Lung microvascular endothelial cell (primary cell): ENCODE results near the gene MARCHF4. TPM values are rescaled to one million over a fixed set of nuclear protein-coding genes. Genes with fewer than 3 reads are reported as not detected.
A peak's percentile ranks its signal among the peaks of the same experiment; 100 is the strongest.

Experiments
- DNase-seq, 2 donors: peaks; one replicate each; pipeline versions ENCODE4 v3.0.0 to v3.0.0-alpha.2; 2010; ENCODE audit warnings: low read depth in 2 of 2
- total RNA-seq: library from RNA; depleted of rRNA; stranded (reverse); fragments of >200 nt; gene quantifications from 2 replicates; pipeline ENCODE4 v1.2.1, GENCODE V29; 2014

The MARCHF4 gene, protein sequence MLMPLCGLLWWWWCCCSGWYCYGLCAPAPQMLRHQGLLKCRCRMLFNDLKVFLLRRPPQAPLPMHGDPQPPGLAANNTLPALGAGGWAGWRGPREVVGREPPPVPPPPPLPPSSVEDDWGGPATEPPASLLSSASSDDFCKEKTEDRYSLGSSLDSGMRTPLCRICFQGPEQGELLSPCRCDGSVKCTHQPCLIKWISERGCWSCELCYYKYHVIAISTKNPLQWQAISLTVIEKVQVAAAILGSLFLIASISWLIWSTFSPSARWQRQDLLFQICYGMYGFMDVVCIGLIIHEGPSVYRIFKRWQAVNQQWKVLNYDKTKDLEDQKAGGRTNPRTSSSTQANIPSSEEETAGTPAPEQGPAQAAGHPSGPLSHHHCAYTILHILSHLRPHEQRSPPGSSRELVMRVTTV
- 0.20 and 0.22 TPM in 2 replicates for total RNA-seq

DNA sequence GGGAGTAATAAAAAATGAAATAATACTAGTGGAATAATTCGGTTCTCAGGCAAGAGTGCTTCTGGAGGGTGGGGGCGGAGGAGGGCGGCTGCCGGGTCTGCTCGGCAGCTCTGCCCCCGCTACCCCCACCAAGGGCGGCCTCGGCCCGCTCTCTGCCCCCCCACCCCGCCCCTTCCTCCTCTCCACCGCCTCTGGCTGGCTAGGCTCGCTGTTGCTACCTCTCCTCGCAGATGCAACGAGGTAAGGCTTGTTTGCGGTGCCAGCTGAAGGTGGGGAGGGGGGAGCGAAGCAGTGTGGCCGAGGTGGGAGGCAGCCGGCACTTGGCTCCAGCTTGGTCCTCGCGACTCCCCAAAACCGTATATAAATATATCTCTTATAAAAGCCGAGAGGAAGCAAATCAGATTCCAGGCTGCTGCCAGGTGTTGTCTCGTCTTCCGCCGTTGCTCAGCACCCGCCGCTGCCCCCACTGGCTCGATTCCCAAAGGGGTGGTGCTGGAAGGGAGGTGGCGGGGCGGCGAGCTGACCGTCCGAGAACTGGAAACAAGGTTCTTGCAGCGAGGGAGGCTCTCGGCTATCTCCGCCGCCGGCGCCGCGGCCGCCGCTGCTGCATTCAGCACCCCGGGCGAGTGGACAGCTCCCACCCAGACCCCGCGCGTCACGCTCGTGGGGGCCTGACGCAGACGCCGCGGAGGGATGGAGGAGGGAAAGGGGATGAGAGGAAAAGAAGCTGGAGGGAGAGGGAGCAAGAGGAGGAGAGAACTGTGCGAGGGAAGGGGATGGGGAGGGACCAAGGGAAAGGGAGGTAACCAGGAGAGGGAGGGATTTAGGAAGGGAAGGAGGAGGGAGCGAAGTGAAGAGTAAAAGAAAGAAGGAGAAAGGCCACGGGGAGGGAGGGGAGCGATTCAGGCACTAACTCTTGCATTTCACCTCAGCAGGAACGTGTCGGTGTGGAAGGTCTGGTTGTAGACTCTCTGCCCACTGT is at the start of gene MARCHF4:
Gene MARCHF4, minus strand, starts transcription at position 763 of the 982 bp plus-strand sequence. CDS start 2,223 bp downstream, outside the sequence.
- peak; percentile 72 to 90 for DNase-seq

DNA sequence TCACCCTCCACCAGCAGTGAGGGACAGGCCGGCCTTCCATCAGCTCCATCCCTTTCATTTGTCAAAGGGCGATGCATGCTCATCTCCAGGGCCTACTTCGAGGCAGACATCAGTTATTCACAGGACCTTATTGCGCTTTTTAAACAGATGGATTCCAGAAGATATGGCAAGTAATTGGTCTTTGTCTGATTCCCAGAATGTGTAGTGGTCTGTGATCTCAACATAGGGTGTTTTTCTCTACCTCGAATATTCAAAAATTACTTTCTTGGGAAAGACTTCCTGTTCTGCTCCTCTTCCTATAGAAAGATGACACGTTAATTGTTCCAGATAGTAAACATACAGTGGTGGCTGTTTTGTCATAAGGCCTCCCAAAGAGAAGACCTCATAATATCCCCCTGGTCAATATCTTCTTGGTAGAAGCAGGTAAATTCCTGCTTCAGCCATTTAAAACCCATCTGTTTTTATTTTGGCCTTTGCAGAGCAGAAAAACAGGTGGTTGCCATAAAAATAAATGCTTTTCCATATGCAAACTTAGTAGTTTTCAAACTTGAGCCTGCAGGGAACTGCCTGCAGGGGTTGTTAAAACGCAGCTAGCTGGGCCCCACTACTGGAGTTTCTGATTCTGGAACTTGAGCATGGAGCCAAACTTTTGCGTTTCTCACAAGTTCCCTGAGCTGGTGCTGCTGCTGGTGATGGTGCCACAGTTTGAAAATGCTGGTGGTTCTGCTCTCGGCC is 48.3 kb upstream of the MARCHF4 start:
- DNase-seq = no peak

DNA sequence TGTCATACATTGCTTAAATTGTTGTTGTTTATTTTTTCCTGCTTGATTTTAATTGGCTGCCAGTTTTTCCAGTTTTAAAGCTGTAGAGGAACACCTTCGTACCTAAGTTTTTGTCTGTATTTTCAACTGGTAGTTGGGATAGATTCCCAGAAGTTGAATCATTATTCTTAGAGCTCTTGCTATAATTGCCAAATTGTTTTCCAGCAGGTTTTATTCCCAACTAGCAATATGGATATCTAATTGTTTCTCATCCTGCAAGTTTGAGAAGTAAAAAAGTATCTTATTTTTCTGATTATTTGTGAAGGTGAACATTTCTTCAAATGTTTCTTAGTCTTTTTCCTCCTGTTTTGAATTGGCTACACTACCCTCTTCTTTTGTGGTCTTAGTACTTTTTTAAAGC is 46.7 kb upstream of the MARCHF4 start:
- no peak for DNase-seq

DNA sequence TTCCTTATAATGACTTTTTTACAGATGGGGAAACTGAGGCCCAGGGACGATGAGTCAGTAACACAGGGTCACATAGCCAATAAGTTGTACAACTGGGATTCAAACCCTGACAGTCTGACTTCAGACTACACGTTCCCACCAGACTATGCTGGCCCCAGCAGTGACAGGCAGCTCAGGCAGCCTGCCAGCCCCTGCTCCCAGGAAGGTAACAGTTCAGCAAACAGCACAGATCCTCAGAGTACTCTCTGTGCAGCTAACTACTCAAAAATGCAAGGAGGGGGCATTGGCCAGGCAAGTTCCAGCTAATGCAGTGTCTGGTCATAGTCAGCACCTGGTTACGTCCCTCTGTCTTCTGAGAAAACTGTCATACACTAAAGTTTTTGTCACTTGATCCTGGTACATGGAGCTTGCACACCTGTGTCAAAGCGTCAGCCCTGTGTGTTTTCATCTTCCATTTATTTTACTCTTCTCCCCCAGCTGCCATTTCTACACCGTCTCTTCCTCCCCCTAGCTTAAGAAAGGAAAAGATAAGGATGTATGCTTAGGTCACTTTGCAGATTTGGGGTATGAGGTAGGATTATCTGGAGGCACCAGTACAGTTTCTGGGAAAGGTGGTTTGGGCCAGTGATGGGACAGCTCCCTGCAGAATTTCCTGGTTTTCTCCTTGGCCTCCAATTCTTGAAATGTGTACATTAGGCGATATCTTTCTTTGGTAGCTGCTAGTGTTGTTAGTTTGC is 44.5 kb upstream of the MARCHF4 start:
- DNase-seq = no peak

DNA sequence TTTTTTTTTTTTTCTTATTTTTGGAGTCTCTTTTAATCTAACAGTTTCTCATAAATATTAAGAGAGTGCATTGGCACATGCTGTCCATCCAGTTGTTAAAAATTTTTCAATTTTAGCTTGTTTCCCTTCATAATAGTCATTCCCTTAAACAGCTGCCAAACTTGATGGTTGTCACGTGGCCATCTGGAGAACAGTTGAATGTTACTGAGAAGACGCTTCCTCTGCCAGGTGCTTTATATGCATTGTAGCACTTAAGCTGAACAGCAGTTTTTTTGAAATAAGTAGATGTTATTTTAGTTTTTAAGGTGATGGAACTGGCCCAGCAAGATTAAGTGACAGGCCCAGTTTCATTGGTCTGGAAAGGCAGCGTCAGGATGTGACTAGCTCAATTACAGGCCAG is 43.3 kb upstream of the MARCHF4 start:
- DNase-seq = no peak

DNA sequence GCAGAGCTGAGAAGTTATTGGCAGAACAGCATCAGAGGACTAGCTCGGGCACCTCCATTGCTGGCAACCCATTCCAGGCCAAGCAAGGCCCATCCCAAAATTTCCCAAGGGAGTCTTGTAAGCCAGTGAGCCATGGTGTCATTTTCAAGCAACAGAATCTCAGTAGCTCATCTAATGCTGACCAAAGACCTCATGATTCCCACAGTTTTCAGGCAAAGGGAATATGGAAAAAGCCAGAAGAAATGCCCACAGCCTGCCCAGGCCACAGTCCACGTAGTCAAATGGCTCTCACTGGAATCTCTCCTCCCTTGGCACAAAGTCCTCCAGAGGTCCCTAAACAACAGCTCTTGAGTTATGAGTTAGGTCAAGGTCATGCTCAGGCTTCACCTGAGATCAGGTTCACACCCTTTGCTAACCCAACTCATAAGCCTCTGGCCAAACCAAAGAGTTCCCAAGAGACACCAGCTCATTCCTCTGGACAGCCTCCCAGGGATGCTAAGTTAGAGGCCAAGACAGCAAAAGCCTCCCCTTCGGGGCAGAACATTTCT is 42.6 kb upstream of the MARCHF4 start:
- no peak for DNase-seq

DNA sequence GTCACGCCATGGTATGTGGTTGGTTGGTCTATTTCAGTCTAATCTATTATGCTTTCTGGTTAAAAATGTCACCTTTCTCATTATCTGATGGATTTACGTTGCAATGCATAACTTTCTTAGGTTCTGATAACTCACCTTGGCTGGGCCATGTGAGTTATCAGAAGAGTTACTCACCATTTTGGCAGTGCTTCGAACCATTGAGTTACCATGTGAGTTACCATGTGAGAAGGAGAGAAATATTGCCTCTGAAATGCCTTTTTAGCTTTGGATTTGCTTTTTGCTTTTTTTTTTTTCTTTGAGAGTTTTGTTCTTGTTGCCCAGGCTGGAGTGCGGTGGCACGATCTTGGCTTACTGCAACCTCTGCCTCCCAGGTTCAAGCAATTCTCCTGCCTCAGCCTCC is 41.6 kb upstream of the MARCHF4 start:
- DNase-seq = no peak

DNA sequence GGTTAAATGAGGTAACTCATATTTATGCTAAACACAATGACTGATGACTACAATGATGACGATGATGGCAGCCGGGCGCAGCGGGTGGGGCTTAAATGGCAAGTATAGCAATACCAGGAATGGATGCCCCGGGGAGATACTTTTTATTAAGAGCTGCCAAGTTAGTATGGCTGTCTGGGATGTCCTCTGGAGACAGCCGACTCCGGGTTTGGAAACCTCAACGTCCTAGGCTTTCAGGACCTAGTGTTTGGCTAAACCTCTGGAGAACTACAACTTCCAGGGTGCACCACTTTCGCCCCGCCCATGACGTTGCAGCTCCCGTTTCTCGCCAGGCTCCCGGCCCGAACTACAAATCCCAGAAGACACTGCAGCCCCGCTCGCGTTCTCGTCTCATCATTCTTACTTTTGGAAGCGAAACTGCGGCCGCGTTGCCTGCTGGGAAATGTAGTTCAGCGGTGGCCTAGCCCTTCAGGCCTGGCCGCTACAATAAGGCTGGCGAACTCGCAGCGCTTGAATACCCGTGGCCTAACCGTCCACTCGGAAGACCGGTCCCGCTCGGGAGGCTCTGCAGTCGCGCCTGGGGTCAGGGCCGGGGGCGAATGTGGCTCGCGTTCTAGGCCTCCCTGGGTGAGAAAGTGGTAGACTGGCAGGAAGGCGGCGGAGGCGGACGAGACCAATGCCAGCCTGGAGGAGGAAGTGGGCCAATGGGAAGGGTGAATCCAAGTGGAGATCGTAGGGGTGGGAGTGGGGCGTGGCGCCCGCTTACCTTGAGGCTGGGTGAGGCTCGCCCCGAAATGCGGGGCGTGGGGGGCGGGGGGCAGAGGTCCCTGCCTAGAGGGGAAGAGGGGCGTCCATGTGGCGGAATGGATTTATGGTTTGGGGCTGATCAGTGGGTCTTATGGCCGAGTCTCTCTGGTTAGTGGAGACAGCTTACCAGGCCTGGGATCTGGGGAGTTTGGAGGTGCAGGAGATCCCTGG is 40.0 kb upstream of the MARCHF4 start, which contains the start of gene SMARCAL1:
Gene SMARCAL1, plus strand, starts transcription at position 463 of the 978 bp plus-strand sequence. CDS start 2,221 bp downstream, outside the sequence.
- DNase-seq = peak; percentile 98 to 99

DNA sequence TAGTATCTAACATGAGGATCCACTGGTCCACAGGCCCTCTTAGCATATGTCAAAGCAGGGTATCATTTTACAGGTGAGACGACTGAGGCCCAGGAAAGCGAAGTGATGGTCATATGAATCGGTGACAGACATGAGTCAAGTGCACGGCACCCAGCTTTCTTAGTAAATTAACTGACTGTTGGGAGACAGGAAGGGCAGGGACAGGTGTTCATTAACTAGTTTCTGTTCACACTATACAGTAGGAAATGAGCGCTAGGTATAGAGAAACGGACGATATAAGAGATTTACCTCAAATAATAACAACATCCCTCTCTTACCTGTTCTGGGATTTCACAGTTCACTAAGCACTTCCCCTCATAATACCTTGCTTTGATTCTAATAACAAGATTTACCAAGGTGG is 38.3 kb upstream of the MARCHF4 start:
- DNase-seq = no peak

DNA sequence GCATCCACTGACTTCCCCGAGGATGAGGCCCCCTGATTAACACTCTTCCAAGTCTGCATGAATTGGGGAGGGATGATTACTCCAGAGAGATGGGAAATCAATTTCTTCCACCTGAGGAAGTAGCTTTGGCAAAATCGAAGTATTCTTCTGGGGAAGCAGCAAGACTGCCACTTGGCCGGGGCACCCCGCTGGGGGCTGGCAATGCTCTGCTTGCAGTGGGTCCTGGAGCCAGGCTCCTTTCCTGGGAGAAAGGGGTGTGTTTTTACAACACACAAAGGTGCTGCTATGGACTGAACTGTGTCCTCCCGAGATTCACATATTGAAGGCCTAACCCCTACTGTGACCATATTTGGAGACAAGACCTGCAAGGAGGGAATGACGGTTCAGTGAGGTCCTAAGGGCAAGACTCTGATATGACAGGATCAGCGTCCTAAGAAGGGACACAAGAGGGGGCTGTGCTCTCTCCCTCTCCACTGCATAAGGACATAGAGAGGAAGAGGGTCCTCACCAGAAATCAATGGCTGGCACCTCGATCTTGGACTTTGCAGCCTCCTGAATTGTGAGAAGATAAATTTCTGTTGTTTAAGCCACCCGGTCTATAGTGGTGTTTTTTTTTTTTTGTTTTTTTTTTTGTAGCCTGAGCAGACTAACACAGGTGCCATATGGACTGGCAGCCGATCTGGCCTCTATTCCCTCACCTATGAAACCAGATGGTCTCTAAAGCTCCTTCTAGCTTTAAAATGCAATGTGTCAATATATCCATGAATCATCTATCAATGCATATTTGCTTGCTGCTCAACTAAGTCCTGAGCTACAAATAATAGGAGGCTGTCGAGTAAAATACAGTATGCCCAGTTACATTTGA is 36.4 kb upstream of the MARCHF4 start:
- no peak for DNase-seq

DNA sequence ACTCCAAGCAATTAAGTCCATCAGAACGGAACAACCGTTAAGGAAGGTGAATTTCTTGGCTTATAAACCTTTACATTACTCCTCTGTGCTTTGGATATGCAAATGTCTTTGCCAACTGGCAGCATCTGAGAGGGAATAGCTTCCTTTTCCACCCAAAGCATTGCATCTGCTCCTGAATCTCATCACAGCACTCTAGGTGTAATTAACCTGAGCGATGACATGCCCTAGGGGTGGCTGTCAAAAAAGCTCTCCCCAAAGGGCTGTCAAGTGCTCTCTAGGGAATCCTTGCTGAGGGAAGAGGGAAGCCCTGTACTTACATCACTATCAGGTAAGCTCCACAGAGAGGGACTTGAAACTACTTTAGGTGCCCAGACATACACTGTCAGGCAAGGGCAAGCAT is 34.5 kb upstream of the MARCHF4 start:
- no peak for DNase-seq

DNA sequence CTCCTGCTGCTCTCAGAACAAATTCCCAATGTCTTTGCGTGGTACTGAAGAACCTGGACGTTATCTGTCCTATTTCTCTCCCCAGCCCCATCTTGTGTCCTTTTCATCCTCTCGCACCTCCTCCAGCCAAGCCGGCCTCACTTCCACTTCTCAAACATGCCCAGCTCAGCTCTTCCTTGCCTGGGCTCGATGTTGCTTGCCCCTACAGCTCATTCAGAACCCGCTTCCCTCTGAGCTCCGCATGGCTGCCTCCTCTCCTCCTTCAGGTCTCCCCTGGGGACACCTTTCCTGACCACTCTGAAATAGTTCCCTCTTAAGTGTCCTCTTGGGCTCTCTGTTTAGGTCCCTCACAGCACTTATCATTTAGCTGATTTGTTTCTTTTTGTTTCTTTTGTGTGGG is 33.3 kb upstream of the MARCHF4 start:
- no peak for DNase-seq

DNA sequence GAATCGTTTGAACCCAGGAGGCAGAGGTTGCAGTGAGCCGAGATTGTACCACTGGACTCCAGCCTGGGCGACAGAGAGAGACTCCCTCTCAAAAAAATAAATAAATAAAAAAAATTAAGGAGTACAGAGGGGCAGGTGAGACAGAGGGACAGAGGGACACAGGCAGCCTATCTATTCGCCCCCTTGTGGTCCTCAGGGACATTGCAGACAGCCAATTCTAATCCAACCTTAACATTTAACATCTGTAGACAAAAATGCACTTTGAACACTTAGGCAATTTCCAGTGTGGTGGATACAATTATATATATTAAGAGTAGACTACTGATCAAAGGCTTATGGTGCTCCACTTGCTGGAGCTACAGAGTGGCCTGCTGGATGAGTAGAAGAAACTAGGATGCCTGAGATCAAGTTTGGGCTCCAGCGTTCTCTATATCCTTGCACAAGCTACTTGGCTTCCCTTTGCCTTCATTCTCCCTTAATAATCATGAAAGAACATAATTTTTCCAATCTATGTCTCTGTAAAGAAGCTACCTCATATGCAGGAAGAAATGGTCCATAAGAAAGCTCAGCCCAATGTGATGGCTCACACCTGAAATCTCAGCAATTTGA is 31.8 kb upstream of the MARCHF4 start:
- peak; percentile 43 to 63 for DNase-seq

DNA sequence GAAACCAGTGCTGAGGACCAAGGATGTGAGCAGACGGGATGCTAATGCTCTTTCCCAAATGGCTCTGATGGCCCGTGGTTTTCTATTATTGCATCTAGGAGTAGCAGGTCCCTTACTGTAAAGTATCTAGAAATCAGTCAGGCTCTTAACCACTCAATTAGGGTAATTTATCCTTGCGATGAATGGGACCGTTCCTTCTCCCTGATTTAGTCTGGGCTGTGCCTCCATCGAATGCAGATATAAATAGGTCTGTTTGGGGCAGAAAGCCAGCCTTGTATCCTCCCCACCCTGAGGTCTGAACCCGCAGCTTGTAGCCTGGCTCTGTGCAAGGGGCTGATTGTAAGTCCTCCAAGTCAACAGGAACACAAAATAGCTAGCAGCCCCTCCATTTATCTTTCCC is 30.5 kb upstream of the MARCHF4 start:
- no peak for DNase-seq

DNA sequence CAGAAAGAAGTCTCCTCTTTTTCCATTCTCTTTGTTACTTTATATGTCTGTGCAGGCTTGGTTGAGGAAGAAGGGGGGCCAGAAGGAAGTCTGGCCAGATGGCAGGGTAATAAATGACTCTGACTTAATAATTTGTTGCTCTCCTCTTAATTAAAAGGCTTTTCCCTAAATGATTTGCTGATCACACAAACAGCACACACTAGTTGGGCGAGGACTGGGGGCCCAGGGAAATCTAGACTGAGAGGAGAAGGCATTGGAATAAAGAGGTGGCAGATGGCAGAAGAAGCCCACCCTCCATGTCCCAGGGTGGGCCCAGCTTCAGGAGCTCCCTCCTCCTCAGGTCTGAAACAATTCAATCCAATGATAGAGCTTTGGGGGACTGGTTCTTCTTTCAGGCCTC is 27.3 kb upstream of the MARCHF4 start:
- DNase-seq = no peak

DNA sequence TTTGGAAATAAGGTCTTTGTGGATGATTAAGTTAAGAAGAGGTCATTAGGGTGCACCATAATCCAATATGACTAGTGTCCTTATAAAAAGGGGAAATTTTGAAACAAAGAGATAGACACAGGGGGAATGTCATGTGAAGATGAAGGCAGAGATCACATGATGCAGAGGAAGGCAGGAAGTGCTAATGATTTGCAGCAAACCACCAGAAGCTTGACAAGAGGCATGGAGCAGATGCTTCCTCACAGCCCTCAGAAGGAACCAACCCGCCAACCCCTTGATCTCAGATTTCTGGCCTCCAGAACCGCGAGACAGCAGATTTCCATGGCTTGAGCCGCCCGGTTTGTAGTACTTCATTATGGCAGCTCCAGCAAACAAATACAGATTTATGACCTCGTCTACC is 22.6 kb upstream of the MARCHF4 start:
- DNase-seq = no peak

DNA sequence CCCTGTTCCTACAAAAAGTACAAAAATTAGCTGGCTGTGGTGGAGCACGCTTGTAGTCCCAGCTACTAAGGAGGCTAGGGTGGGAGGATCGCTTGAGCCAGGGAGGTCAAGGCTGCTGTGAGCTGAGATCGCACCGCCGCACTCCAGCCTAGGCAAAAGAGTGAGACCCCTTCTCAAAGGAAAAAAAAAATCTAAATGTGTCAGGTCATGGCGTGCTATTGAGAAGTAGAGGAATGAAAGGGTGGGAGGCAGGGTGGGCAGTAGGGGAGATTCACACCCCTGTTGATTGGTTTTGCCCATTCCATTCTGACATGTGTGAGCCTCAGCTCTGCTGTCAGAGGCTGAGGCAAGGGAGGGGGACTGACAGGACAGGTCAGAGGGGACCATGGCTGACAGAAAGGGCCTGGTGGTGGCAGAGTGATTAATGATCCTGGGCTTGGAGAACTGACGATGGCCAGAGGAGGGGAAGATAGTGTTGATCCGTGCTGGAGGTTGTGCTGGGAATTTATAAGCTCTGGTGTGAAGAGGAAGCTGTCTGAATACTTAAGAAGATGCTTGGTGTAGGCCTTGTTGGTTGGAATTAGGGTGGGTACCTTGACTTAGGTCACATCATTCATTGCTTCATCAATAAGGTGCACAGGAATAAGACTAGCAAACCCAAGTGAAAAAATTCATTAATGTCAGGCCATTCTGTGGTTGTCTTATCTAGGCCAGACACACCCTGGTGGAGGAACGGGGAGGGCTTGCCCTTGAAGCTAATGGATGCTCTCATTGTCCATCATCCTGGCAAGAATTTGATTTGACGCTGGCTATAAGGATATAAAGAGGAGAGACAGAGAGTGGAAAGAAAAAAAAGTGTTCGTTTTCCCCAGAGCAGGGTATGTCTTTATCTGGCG is 20.9 kb upstream of the MARCHF4 start:
- DNase-seq = no peak
